UCSD-AML1 (cell line): ENCODE results near the gene FADS6.
A peak's percentile ranks its signal among the peaks of the same experiment; 100 is the strongest.
"Not testable (repeated sequence)": the region's sequence is repeated elsewhere in the genome, so short reads cannot be mapped to it uniquely, and the experiment has no call there.

Source experiments
- DNase-seq: peaks from one replicate; lab custom pipeline; 2025; ENCODE audit not compliant: unreplicated experiment; lab: John Stamatoyannopoulos, UW

FADS6 gene

DNA sequence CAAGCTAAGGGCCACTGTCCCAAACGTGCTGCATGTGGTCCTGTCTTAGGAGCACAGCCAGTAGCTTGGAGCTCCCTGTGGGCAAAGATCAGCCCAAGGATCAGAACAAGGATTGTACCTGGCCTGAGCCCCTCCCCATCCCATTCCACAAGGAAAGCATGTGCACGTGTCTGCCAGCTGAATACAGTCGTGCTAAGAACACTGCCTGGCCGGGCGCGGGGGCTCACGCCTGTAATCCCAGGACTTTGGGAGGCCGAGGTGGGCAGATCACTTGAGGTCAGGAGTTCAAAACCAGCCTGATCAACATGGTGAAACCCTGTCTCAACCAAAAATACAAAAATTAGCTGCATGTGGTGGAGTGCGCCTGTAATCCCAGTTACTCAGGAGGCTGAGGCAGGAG lies 23.4 kb downstream of the FADS6 start:
- DNase-seq = not testable (repeated sequence)

DNA sequence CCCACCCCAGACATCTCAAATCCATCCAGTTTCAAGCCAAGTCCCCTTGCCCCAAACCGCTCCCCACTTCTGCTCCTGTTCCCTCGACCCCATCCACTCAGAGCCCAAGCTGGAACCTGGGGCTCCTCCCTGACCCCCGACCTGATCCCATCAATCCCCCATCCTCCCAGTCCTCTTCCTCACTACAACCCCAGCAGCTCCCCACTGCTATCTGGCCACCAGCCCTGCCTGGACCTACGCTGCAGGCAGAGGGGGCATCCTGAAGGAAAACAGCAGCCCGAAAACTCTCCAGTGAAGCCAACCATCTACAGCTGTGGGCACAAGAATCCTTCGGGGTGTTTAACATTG lies 24.6 kb downstream of the FADS6 start:
- no peak for DNase-seq

DNA sequence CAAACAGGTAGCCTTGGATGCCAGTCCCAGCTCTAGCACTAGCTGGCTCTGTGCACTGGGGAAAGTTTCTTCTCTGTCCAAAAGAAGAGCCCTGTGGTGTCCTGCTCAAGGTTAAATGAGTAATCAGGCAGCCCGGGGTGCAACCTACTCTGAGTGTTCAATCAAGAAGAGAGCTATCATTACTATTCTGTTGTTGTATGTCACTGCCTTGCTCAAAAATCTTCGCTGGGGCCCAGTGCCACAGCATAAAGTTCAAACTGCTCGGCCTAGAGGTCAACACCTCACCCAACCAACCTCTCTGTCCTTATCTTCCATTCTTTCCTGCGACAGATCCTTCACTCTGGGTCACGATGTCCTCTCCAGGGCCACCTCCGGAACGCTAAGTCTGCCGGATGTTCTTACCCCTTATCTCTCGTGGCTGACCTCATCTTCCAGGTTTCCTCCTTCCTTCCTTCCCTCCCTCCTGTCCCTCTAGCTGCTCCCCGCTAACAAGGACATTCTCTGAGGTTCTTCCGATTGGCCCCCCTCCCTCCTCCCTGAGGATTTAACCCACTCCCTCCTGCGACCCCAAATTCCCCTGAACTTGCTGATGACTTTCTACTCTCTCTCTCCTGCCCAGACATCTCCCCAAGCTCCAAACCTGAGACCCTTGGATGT lies 25.1 kb downstream of the FADS6 start:
- DNase-seq = peak; percentile 27

DNA sequence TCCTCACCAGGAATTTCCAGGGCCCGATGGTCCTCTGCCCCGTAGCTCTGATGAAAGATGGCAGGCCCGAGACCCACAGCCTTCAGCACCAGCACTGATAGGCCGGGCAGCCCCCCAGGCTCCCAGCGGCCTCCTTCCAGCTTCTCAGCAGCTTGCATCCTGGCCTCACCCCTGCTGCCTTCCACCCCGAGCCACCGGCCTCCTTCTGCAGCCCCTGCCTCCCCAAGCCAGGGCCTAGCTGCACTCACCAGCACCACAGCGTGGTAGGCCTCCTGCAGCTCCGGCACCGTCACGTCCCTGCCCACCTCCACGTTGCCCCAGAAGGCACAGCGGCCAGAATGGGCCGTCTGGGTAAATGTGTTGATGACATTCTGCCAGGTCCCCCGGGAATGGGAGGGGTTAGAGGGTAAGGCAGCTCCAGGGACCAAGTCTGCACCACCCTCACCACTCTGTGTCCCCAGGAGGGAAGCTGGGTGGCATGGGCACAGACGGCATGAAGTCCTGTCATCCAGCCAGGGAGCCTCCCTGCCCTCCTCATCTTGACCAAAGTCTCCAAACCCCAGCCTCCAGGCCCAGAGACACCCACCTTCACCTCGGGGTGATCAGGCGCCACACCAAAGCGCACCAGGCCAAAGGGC lies 27.1 kb downstream of the FADS6 start:
- DNase-seq = no peak

DNA sequence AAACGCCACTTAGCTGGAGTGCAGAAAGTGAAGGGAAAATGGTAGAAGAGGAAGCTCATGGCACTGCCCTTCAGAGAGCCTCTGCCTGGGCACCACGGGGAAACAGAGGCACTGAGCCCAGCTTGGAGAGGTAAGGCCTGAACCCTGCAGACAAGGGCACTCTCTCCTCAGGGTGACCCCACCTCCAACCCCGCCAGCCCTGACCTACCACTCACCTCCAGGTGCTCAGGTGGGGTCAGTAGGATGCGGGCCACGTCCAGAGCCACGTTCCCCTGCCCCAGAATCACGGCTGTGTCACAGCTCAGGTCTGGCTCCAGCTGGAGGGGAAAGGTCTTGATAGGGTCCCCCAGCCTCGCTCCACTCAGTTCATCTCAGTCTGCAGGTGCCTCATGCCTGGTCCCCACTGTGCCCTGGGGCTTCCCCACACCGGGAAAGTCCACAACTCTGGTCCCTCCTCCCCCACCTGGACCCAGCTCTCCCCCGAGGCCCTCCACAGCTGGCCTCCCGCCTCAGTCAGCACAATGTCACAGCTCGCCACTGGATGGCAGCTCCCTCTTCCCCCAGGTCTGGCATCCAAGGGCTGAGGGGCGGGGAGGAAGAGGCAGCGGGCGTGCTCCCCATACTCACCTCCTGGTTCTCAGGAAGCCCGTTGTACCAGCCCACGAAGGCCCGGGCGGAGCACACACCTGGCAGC lies 27.8 kb downstream of the FADS6 start:
- peak; percentile 27 for DNase-seq

DNA sequence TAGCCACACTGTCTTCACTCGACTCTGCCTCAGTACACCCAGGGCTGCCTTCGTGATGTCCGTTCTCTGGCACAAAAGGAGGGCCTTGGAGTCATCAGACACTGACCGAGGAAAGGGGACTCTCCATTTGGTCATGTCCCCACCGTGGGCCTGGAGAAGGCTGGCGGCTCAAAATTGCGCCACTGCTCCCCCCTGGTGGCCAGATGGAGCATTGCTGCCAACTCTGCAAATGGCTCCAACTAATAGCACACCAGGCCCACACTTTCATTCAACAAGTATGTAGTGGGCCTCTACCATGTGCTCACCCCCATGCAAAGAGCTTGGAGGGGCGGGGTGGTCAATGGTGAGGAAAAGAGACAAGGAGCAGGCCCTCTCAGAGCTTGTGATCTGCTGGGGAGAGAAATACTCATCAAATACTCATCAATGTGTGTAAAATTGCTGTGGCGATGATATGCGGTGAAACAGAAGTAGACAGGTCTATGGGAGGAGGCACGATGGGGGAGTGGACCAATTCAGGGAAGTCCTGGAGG lies 28.5 kb downstream of the FADS6 start:
- DNase-seq = peak; percentile 72

DNA sequence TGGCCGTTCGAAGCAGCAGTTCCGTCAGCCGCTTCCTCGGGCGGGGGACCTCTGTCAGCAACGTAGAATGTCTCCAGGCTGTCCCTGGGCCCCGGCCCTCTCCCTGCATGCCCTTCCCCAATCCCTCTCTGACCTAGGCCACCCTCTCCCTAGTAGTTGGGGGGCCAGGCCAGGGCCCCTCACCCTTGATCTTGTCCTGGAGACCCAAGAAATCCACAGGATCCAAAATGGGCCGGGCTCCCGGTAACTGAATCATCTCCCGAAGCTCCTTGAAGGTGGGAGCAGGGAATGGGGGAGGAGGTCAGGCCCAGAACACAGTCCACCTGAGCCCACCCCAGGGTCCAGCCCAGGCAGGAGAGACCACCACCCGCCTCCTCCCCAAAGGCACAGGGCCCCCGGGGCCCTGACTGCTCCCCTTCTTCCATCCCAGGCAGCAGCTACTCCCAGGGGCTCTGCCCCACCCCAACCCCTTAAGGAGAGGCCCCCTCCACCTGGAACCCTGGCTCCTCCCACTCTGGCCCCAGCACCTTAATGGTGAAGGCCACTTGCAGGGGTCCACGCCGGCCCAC lies 29.1 kb downstream of the FADS6 start:
- DNase-seq = no peak

DNA sequence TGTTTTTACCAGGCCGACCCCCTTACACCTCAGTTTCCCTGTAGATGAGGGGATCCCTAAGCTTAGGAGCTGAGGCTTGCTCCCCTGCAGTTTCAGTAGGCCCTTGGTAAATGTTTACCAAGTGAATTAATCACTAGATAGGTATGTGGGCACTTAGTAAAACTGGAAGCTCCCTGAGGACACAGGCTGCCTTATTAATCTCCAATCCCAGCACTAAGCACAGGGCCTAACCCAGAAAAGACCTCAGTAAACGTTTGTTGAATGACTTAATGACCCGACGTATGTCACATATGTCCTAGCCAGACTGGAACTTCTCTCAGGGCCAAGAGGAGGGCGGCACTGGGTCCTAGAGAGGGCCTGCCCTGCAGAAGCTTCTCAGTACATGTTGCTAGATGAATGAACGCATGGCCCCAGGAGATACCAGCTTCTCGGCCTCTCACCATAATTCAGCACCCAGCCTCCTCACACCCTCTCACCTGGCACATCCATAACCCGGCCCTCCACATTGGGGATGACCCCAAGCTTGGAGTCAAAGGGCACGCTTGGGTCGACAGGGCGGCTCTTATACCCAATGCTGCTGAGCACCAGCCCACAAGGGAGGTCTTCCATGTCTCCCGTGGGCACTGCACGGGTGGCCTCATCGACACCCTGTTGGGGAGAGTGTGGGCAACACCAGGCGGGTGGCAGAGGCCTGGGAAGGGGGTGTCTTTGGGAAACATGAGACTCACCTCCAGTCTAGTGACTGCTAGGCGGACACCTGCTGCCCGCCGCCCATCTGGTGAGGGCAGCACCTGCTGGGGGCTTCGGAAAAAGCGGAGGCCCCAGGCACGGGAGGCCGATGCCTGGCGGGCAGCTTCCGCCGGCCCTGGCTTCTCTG lies 29.8 kb downstream of the FADS6 start:
- no peak for DNase-seq

DNA sequence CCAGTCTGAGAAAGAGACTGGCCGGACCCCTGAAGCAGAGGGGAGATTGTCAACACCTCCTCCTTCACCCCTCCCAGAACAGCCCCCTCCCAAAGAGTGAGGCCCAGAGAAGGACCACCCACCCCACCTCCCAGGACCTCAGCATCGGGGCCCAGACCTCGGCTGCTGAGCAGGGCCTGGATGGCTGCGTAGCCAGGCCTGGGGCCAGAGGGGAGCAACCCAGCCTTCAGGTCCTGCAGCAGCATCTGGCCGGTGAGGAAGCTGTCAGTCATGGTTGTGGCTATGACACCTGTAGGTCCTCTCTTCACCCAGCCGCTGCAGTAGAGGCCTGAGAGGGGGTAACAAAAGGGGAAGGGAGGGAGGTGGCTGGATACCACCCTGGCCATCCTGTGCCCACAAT lies 30.5 kb downstream of the FADS6 start:
- DNase-seq = no peak

DNA sequence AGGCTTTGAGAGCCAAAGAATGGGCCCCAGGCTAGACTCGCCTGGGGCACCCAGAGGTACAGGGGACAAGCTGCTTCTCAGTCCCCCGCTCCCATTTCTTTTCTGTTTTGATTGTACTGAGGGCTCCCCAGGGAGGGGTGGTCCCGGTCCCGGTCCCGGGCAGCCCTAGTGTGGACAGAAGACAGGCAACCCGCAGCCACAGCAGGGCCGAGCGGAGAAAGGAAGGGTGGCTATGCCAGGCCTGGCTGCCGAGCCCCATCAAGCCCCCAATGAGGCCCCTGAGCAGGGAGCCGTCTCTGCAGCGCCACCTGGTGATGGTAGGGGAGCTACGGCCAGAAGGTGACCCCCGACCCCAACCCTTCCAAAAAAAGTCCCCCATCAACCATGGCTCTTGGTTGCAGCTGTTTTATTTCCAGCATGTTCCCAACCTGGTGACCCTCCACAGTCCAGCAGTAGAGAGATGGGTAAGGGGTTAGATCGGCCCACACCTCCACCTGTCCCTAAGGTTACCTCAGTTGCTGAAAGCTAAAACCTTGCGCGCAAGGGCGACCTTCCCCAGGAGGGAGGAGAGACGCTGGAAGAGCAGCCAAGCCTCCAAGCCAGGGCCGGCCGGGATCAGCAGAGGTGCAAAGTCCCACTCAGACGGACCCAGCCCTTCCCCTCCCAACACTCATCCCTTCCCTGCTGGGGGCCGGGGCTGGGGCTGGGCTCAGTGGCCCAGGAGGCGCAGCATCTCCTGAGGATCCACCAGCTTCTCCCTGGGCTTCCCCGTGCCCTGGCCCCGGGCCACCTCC lies 31.1 kb downstream of the FADS6 start:
- peak; percentile 58 for DNase-seq

DNA sequence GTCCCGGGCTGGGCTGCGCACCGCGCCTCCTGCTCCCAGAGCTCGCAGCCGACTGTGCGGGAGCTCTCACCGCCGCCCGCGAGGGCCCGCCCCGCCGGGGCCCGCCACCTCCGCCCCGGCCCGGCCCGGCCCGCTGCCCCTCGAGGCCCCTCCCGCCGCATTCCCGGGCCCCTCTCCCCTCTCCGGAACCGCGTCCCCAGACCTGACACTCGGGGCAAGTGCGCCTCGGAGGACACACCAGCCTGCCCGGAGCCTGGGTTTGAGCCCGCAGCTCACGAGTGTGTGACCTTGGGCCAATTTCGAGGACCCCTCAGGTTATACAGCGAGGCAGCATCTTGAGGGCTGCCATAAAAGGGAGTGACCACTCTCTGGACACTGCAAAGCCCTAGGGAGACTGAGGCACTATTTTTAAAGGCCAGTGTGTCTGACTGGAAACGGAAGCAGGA lies 31.7 kb downstream of the FADS6 start:
- DNase-seq = no peak

DNA sequence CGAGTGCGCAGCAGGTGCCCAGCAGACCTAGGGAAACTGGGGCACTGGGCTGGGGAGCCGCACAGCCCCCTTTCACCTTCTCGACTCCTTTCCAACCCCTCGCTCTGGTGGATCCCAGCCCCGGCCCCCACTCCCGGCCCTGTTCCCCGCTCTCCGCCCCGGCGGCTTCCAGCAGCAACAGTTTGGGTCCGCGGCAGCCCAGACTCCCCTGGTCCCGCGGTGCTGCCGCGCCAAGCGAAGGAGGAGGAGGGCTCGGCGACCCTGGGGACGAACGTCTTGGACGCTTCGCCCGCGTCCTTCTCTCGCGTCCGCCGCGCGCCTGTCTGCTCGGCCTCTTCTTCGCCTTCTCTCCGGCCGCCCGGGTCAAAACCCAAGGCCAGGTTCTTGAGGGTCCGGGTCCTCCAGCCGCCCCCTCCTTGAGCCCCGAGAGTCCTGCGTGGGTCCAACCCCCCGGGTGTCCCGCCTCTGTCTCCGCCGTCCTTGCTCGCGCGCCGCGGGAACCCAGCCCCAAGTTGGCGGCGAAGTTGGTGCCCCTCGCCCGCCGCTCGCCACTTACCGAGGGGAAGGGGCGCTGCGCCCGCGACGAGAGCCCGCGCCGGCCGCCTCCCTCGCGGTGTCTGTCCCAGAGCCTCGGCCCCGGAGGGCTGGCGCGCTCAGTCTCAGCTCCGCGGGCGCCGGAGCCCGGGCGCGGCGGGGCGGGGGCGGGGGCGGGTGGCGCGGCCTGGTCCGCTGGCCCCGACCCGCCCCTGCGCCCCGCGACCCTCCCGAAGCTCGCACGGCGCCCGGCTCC lies 32.4 kb downstream of the FADS6 start:
- no peak for DNase-seq

DNA sequence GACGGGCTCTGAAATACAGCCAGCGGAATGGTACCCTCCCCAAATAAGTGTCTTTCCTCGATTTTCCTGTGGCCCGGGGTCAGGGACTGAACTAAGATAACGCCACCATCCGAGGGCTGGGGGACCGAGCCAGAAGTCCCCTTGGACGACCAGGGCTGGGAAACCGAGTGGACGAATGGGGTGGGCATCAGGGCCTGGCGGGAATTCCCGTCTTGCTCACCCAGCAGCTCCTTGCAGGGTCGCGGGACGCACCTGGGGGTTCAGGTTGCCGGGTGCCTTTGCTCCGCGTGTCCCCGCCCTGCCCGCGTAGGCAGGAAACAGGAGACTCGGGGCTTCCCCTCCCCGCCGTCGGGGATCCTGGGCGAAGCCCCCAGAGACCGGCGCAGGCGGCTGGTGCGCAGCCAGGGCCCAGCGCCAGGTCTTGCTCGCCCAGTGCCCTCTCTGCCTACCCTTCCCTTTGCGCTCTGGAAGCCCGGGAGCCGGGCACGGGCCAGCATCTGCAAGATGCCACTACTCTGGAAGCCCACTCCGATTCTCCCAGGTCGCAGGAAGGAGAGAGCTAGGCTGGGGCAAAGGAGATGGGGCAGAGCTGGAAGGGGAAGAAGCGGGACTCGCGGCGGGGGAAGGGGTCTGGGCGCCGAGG lies 33.1 kb downstream of the FADS6 start:
- no peak for DNase-seq

DNA sequence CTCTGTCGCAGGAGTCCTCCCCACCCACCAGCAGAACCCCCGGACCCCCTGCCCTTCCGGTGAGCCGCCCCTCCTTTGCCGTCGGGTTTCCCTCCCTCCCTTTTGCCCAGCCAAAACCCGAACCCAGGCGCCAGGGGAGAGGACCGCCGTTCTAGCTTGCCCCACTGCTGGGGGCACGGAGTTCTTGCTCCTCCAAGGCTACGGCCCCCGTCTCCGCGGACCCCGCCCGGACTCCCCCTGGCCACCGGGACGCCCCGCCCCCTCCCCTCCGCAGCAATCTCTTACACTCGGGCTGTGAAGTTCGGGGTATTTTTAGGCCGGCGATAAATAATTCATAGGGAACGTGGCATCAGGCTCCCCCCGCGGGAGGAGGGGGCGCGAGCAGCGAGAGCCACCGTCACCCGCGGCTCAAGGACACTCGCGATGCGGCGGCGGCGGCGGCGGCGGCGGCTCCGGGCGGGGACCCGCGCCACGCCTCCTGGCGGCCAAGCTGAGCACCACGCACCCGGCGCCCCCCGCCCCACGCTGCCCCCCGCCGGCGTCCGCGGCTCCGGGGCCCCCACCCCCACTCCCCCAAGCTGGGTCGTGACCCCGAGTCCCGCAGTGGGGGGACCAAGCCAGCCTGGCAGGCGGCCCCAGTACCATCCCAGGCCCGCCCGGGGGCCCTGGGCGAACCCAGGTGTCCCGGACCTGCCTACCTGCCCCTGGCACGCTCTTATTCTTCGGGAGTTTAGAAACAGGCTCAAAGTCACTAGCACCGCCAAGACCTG lies 33.8 kb downstream of the FADS6 start, which contains the start of gene GRIN2C:
Gene GRIN2C, minus strand, starts transcription at position 427 of the 770 bp plus-strand sequence. CDS start 4,793 bp downstream, outside the sequence.
- DNase-seq = no peak

DNA sequence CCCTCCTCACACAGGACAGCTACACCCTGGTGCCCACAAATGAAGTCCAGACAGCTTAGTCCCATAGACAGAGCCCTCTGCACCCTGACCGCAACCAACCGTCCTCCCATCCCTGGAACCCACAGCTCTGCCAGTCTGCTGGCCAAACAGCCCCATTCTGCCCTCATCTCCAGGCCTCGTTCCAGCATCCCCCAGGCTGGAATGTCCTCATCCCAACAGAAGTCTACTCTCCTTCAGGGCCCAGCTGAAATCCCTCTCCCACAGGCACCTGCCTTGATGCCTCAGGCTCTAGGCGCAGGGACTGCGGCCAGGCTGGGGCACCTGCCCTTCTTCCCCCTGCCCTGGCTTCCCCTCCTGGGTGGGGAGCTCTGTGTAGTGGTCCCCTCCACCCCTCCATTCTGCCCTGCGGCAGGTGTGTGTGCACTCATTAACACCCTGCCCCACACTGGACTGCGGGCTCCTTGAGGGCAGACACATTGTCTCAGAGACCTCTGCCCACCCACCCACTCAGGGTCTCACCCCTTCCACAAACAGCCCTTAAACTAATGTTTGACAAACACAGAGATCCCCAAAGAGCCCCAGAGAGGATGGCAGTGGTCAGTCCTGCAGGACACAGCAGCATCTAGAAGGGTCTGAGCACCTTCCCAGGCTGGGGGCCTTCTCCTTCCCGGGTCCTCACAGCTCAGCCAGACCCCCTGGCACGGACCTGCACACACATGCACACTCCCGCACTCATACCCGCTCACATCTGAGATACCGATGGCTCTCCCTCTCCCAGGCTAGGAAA lies 34.6 kb downstream of the FADS6 start:
- DNase-seq = no peak

DNA sequence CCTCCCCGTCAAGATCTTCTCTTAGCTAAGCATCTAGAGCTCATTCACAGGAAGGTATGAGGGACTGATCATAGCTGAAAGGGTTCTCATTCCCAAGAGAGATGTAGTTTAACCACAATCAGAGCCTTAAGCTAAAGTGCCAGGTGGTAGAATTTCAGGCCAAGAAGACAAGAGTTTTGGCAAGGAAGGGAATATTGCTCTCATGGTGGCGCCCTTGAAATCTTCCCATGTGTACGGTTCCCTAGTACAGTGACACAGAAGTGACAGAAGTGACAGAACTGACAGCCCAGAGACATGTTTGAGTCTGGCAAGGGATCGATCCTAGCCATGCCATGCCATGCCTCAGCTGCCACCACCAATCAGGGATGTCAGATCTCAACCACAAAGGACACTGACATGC lies 36.2 kb downstream of the FADS6 start:
- DNase-seq = no peak

DNA sequence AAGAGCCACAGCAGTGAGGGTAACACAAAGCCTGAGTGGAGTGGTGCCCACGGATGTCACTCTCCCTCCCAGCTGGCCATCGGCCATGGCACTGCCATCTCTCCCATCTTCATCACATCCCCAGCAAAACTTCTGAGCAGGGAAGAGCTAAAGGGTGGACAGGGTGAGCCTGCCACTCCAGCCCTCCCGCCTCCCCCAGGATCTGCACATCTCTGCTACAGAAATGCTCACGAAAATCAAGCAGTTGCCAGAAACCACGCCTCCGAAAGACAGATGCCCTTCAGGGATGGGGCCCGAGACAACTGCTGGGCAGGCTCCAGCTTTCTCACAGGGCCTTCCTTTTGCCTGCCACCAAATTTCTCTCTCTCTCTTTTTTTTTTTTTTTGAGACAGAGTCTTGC lies 37.3 kb downstream of the FADS6 start:
- no peak for DNase-seq
